GM18502 (cell line): ENCODE data around the gene BHMT.
"Not testable (repeated sequence)": the region's sequence is repeated elsewhere in the genome, so short reads cannot be mapped to it uniquely, and the experiment has no call there.

Source experiments
- ATAC-seq: cut with Tn5 transposase; IDR thresholded peaks from one replicate; pipeline ENCODE4 v1.9.1; 2021; ENCODE audit warnings: mild to moderate bottlenecking; ENCODE audit not compliant: unreplicated experiment, poor library complexity

Gene BHMT

DNA sequence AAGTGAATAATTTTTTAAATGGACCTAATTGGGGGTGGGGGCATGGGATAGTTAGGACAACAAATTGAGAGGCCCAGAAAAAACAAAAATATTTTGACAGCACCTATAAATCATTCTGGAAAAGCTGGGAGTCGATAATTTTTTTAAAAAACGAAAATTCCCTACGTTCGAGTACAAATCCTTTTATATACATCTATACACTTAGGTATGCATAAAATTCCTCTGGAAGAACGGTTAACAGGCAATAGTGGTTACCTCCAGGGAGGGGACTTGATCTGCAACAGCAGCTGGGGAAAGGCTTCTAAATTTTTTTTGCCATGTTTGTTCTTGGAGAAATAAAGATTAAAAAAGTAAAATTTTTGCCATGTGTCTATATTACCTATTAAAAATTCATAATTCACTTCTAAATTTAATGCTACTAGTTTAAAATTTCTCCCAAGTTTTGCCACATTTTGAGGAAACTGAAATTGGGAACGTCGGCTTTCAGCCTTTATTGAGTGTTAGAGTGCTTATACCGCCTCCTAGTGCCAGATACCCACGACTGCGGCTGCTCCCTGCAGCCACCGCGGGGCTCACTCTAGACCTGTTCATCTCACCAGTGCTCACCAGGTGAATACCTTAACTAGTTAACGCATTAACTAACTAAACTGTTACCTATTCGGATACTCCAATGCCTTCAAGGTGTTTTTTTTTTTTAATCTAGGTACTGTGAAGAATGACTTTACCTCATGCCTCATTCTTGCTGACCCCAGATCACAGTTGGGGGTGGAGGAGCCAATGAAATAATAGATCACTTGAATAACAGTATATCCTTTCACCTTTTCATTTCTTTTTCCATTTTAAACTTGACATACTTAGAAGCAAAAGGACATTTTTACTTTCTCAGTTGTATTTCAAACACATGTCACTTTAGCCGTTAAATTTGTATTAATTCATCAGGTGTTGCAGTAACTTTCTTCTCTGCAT is 1.8 kb upstream of the BHMT start:
- no peak for ATAC-seq

DNA sequence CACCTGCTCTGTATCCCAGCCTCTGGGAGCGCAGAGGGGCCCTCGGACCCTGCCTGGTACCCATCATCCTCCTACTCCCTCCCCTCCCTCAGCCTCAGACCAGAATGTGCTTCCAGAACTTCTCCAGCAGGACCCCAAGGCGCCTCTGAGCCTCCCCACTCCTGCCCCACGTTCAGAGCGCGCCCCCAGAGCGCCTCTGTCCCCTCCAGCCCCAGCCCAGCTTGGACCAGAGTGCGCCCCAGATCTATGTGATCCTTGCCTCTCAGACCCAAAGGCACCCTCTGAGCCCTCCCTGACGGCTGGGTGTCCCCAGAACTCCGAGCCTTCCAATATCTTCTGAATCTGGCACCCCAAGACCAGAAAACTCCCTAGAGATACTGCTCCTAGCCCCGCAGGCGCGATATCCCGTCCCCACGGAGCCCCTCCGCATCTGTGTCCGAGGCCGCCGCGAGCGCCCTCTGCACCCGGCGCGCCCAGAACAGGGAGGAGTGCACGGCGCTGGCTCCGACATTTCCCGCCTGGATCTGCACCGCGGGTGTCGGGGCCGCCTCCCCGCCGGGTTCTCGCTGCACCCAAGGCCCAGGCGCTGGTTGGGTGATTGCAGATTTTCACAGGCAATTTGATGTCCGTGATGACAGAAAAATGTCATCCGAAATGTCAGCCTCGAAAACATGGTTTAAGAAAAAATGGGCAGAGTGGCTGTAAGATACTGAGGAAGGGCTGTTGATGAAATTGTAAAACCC is 522 bp downstream of the BHMT start:
- no peak for ATAC-seq

DNA sequence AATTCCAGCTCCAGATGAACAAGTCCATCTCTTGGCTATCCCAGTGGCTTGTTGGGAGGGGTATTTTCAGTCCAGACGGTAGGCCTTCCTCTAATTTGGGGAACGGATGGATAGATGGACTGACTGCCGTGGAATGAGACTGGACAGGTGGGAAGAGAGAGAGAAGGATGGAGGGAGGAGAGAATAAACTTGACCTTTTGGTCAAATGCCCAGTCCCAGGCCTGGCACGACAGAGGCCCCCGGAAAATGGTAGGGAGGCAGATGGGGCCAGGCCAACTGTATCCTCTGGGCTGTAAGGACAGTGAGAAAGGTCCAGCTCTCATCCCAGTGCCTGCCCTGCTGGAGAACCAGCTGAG is 1.1 kb downstream of the BHMT start:
- no peak for ATAC-seq

DNA sequence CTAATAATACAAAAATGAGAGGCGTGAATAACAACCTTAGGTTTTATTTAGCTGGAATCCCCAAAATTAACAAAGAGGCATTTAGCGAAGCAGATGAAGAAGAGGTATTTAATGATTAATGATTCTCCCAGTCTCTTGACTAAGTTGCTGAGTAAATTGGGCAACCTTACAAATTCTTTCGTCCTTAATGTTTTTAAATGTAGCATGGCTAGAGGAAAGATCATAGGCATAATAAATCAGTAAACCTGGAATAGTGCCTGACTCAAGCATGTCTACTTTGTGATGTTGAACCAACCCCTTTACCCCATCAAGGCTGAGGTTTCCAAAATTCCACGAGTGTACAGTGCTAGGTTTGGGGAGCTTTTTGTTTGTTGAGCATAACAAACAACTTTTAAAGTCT is 7.9 kb downstream of the BHMT start:
- ATAC-seq = no peak

DNA sequence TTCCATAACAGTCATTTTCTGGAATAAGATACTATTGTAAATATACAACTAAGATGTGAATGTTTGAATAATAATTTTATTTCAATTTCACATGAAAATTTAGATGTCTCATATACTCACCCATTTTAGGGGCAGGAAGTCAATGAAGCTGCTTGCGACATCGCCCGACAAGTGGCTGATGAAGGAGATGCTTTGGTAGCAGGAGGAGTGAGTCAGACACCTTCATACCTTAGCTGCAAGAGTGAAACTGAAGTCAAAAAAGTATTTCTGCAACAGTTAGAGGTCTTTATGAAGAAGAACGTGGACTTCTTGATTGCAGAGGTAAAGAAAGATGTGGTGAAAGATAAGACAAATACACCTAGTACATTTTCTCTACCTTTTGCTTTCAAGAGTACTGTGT is 8.6 kb downstream of the BHMT start:
- no peak for ATAC-seq

DNA sequence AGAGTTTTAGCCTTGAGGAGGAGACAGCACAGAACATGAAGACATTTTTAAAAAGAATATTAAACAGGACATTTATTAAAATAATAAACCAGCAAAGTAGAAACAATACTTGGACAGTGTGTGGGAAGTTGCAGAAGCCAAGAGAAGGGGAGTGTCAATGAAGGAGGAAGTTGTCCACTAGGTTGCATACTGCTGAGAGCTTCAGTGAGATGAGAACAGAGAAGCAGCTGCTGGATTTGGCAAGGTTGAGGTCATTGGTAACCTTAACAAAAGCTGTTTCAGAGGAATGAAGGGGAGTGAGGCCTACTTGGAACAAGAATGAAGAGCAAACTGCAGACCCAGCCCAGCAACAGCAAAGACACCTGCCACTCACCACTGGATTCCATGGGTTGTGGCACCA is 11.4 kb downstream of the BHMT start:
- ATAC-seq = no peak

DNA sequence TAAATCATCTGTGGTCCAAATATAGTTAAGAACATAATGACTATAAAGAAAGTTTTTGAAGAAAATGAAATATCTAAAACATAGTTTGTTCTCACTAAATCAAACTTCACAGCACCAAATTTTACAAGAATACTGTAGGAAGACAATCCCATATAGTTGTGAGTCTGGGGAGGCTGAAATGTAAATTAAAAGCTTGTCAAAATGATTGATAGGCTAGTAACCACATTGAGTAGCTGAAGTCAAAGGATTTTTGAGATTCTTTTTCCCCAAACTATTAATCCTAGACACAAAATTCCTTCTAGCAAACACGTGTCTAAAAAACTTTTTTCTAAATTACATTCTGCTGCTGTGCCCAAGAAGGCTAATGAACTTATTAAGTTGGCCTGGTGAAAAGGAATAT is 13.0 kb downstream of the BHMT start:
- ATAC-seq = no peak

DNA sequence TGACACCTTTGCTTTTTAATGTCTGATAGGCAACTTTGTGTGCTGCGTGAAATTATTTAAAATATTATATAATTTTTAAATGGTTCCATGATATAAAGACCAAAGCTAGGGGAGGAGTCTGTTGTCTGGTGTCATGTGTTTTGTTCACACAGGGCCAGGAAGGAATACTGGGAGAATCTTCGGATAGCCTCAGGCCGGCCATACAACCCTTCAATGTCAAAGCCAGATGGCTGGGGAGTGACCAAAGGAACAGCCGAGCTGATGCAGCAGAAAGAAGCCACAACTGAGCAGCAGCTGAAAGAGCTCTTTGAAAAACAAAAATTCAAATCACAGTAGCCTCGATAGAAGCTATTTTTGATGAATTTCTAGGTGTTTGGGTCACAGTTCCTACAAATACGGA is 19.2 kb downstream of the BHMT start:
- no peak for ATAC-seq

DNA sequence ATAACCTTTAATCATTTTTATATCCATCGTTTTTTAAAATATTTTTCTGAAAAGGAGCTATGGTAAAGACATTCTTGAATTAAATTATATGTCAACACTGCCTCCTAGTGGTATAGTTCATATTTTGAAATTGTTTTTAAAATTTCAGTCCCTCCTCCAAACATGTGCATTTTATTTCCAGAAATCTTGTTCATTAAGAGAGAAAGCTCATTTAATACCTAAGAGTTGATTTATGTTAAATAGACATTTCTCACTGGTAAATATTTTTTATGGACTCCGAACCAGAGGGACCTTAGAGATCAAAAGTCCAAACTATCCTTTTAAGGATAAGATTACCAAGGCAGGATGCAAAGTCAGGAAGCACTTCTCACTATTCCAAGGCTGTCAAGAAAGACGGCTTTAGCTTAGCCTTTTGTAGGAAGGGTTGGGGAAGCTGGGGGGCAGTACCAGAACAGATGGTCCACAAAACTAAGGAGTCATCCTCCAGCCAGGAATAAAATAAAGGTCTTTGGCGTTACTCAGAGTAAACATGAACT is 21.6 kb downstream of the BHMT start:
- ATAC-seq = no peak

DNA sequence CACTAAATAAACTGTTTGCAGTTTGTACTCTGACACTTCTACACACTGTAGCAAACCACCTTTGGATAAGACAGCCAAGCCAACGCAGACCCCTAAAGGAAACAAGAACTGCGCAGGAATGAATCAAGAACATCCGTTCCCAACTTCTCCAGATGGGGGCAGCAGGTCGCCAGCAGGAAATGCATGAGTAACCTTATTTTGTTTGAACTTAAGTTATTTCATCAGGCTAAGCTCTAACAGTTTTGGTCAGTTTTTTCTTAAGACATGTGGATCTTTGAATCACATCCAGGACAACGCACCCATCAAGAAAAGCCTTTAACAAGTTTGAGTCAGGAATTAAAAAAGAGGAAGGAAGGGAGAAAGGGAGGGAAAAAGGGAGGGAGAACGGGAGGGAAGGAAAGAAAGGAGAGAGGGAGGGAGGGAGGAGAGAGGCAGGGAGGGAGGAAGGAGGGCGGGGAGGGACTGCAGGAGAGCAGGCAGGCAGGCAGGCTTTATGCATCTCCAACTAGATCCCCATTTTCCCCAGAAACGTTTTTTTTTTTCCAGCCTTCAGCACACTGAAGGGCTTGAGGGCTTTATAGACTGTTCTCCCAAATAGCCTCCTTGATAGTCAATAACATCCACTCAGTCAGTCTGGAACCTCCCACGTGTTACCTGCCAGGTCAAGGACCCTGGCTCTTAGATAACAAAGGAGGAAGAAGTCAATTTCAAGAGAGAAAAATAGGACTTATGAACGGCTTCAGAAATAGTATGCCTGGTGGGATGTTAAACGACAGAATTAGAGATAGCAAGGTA is 22.2 kb downstream of the BHMT start:
- no peak for ATAC-seq

DNA sequence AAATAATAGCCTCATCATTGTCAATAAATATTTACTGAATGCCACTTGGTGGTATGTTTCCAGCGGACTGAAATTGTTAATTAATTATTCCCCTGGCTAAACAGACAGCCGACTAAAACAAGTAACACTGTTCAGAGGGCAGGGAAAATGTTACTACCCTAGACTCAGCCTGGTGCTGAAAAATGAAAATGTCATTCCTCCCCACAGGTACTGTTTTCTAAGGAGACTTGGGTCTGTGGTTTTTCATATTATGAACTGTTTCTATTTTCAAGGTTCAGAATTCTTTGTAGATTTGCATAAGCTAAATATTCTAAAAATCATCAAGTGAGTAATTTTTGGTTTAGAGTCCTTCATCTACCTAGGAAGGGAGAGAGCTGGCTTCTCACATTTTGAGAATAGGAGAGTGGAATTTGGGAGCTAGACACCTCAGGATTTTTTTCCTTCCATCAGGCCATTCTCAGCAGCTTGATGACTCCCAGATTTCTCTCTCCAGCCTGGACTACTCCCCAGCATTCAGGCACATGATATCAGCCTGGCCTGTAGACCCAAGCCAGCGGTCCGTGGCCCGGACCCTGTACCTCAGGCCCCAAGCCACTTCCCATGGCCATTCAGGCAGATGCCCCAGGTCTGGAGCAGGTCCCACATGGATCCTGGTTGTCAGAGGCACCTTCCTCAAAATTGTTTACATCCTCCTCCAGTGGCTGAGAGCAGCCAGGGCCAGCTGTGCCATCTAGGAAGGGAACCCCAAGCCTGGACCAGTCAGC is 24.4 kb downstream of the BHMT start:
- no peak for ATAC-seq

DNA sequence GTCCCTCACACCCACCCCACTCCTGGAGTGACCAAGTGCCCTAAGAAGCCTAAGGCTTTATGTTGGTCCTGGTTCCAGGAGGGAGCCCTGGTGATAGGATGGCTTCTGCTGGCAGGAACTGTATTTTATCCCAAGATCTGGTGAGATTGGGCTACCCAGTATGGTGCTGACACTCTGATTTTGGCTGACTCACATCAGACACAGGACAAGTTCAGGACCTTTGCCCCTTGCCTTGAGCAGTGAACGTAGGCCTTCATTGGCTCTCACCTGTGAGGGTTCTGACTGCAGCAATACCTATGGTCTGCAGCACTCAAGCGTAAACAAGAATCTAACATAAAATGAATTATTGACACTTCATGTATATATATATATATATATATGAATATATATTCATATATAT is 25.0 kb downstream of the BHMT start:
- ATAC-seq = no peak

DNA sequence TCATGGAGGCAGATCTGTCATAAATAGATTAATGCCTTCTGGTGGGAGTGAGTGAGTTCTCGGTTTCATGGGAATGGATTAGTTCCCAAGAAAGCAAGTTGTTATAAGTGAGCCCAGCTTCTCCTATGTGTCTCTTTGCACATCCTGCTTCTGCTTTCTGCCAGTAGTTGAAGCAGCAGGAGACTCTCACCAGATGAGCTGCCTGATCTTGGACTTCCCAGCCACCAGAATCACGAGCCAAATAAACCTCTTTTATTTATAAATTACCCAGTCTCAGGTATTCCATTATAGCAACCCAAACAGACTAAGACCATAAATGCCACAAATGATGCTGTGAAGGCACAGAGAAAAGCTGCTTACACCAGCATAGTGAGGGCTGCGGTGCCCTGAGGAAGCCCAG is 28.9 kb downstream of the BHMT start:
- no peak for ATAC-seq

DNA sequence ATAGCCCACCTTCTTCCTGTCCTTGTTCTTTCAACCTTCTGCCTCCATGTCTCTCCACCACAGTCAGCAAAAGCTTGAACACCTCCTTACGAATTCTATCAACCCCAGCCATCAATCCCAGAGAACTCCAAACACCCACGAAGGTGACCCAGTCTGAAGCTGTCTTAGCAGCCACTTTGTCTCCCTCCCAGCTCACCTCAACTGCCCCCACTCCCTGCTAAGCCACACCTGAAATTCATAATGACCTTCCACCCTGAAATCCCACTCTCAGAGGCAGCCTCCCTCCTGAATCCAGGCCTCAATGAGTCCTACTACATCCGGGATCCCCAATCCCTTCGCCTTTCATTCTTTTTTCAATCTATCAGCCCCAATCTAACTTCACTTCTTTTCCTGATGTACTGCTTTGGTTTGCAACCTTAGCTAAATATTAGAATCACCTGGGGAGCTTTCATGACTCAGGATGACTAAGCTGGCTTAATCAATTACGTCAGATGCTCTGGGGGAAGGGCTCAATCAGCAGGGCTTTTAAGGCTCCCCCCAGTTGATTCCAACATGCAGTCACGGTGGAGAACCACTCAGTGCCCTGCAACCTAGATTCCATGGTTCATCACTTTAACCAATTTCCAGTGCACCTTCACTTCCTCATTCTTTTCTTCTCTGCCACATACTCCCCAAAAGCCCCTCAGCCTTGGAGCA is 32.2 kb downstream of the BHMT start:
- ATAC-seq = no peak

DNA sequence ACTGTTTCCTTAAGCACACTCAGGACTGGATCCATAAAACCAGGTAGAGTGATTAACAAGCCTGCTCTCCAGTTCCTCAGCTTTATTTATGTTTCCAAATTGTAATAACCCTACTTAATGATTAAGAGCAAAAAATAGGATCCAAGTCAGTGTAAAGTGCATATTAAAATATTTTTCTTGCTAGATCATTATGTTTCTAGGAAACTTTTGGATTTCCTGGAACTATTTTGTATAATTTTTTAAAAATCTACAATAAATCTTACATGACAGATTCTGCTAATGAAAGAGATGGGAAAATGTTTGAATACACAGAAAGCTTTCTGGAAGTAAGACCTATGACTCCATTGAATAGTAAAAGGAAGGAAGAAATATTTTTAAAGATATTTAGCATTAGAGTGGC is 35.5 kb downstream of the BHMT start:
- no peak for ATAC-seq

DNA sequence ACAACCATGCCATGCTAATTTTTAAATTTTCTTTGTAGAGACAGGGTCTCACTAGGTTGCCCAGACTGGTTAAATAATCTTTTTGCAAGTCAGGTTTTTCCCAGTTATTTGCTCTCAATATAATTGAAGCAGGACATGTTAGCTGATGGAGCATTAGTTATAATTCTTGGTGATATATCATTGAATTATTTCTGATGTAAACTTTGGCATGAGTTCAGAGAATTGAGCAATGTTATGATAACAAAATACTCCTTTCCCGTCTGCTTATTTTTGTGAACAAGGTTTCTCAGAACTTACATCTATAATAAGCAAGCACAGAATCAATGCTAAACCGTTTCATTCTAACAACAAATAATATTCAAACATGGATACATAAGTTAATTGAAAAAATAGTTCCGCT is 37.8 kb downstream of the BHMT start:
- no peak for ATAC-seq

DNA sequence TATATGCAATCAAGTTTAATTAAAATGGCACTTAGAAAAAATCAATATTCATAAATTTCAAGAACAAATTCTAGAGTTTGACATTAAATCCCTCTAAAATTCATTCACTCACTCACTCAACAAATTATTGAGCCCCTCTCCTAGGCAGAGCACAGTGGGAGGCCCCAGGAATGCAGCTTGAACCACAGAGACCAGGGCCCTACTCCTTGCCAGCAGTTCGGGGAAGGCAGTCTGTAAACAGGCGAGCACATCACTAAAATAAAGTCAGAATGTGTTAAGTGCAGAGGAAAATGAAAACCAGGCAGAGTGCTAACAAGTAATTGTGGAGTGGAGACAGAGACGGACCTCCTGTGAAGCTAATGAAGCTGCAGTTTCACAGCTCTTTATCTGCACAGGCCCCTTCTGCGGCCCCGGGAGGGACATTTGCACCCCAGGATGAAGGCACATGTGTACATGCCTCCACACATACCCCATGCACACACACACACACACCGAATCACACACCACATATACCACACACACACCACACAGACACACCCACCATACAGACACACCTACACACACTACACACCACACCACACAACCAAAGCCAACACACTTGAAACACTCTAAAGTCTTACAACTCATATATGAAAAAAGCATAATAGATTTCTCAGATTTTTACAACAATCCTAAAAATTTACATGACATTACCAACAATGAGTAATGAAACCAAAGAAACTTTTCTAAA is 40.5 kb downstream of the BHMT start:
- no peak for ATAC-seq

DNA sequence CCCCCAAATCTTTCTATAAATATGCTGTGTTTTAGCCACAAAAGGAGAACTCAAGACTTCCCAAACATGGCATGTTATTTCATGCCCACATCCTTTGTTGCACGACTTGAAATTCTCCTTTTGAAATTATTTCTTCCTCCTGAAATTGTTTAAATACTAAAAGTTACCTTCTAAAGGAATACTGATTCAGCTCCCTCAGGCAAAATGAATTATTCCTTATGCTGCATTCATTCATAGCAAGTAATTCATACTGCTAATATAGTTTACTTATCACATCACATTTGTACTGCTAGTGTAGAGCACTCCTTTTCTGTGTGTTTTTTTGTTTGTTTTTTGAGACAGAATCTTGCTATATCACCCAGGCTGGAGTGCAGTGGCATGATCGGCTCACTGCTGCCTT is 45.7 kb downstream of the BHMT start:
- no peak for ATAC-seq

DNA sequence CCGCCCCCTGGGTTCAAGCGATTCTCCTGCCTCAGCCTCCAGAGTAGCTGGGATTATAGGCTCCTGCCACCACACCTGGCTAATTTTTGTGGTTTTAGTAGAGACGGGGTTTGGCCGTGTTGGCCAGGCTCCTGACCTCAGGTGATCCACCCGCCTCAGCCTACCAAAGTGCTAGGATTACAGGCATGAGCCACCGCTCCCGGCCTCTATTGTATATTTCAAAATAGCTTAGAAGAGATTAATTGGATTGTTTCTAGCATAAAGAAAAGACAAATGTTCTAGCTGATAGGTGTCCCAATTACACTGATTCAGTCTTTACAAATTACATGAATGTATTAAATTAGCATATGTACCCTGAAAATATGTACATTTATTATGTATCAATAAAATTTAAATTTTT is 50.0 kb downstream of the BHMT start:
- not testable (repeated sequence) for ATAC-seq
